Measurements from ENCODE around the gene SYNPR.

- TF ChIP-seq POLR2AphosphoS5 (IDR thresholded peaks at IDR 0.05; ENCODE audit: low read depth): no peak
- no peak for TF ChIP-seq REST (IDR thresholded peaks at IDR 0.05; ENCODE audit: insufficient replicate concordance, low read depth)
These were observed 3.7 kb upstream of the SYNPR start for GRCh38 chr3:63274359-63274758.

Data from HL-60 (cell line).